ENCODE results near the gene IL1B.

Gene IL1B

DNA sequence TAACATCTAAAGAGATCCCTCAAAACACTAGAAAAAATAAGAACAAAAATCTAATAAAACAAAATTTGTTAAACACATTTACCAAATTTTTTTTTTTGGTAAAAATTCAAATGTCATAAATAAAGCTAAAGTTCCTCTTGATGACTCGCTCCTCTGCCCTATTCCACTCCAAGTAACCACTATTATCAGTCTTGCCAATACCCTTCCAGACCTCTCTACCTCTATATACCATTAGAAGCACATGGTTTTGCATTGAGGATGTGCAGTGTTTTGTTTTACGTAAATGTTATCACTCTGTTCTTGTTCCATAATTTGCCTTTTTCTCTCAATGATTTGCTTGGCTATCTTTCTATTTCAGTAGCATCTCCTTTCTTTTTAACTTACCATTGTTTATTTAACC, 10.9 kb downstream of the IL1B start:
- no peaks in the 10 kb centered on the region for H3K79me2 ChIP-seq (ENCODE audit: insufficient read depth, low read length)
- H3K27ac ChIP-seq (ENCODE audit: low read depth, low read length): no peak overlapping the region
- H4K20me1 ChIP-seq (ENCODE audit: low read depth, low read length): no peaks in the 10 kb centered on the region
- TF ChIP-seq, protein P1, sequence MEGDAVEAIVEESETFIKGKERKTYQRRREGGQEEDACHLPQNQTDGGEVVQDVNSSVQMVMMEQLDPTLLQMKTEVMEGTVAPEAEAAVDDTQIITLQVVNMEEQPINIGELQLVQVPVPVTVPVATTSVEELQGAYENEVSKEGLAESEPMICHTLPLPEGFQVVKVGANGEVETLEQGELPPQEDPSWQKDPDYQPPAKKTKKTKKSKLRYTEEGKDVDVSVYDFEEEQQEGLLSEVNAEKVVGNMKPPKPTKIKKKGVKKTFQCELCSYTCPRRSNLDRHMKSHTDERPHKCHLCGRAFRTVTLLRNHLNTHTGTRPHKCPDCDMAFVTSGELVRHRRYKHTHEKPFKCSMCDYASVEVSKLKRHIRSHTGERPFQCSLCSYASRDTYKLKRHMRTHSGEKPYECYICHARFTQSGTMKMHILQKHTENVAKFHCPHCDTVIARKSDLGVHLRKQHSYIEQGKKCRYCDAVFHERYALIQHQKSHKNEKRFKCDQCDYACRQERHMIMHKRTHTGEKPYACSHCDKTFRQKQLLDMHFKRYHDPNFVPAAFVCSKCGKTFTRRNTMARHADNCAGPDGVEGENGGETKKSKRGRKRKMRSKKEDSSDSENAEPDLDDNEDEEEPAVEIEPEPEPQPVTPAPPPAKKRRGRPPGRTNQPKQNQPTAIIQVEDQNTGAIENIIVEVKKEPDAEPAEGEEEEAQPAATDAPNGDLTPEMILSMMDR (IDR thresholded peaks at IDR 0.05; ENCODE audit: insufficient read depth, low read length, poor library complexity, severe bottlenecking): no peak
- TF ChIP-seq EZH2phosphoT487 (conservative IDR thresholded peaks at IDR 0.05; ENCODE audit: low read length): no peak
- H3K4me3 ChIP-seq (ENCODE audit: insufficient read depth, low read length, poor library complexity, severe bottlenecking): no peak overlapping the region
- no peaks in the 10 kb centered on the region for H3F3A ChIP-seq (ENCODE audit: insufficient read depth)
- no peak overlapping the region for H2AFZ ChIP-seq (ENCODE audit: low read depth, low read length, severe bottlenecking)
- H3K36me3 ChIP-seq (ENCODE audit: low read length): no peaks in the 10 kb centered on the region
- H3K4me2 ChIP-seq (ENCODE audit: low read depth, low read length, poor library complexity, severe bottlenecking): no peak overlapping the region
- no peaks in the 10 kb centered on the region for H3K9me3 ChIP-seq (ENCODE audit: insufficient read depth, low read length)
- no peak overlapping the region for H3K9ac ChIP-seq (ENCODE audit: low read length)
- H3K9me2 ChIP-seq (replicated peaks; ENCODE audit: insufficient read depth, low read length): no peaks in the 10 kb centered on the region
- H3K27me3 ChIP-seq (ENCODE audit: low read length): no peaks in the 10 kb centered on the region

DNA sequence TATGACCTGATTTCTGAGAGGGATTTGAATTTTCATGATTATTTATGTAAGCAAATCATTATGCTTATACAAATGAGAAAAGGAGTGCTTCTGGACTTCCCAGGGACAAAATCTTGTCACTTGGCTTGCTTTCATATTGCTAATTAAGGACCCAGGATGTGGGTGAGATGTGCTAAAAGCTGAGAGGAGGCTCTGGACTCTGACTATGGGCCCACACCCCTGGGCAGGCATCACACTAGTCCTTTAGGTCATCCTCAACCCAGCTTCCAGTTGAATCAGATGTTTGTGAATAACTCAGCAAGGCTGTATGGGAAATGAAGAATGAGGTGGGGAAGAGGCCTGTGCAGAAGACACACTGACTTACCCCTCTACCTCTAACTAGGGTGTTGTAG, 11.9 kb downstream of the IL1B start:
- Histone ChIP-seq H3K9me3 (ENCODE audit: insufficient read depth, low read length) (no peaks in the 10 kb centered on the region), H3F3A (ENCODE audit: insufficient read depth) (no peaks in the 10 kb centered on the region), H3K4me2 (ENCODE audit: low read depth, low read length, poor library complexity, severe bottlenecking) (no peak overlapping the region), H3K9me2 (replicated peaks; ENCODE audit: insufficient read depth, low read length) (no peaks in the 10 kb centered on the region), H3K36me3 (ENCODE audit: low read length) (no peaks in the 10 kb centered on the region), H3K4me3 (ENCODE audit: insufficient read depth, low read length, poor library complexity, severe bottlenecking) (no peak overlapping the region), H3K27ac (ENCODE audit: low read depth, low read length) (no peak overlapping the region), H3K9ac (ENCODE audit: low read length) (no peak overlapping the region), H3K79me2 (ENCODE audit: insufficient read depth, low read length) (no peaks in the 10 kb centered on the region), H4K20me1 (ENCODE audit: low read depth, low read length) (no peaks in the 10 kb centered on the region), H2AFZ (ENCODE audit: low read depth, low read length, severe bottlenecking) (no peak overlapping the region), H3K27me3 (ENCODE audit: low read length) (no peaks in the 10 kb centered on the region)
- no peak for TF ChIP-seq EZH2phosphoT487 (conservative IDR thresholded peaks at IDR 0.05; ENCODE audit: low read length)
- TF ChIP-seq, protein P1 (IDR thresholded peaks at IDR 0.05; ENCODE audit: insufficient read depth, low read length, poor library complexity, severe bottlenecking): no peak

DNA sequence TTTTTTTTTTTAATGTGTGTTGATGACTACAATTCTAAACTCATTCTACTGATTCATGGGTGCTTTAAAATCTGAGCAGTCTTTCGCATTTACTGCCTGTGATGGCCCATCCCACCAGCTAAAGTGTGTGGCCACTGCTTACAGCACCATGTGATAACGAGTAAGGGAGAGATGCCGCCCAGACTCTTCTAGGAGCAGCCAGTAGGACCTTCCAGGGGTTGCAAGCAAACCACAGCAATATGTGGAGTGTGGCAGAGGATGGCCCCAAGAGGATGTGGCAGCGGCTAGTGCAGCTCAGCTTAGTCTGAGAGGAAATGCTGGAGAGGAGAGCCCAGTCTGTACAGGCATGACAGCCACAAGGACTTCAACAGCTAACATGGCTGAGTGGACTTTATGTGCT, 14.9 kb downstream of the IL1B start:
- TF ChIP-seq, protein P1 (IDR thresholded peaks at IDR 0.05; ENCODE audit: insufficient read depth, low read length, poor library complexity, severe bottlenecking): no peak
- no peak for TF ChIP-seq EZH2phosphoT487 (conservative IDR thresholded peaks at IDR 0.05; ENCODE audit: low read length)
- Histone ChIP-seq H3K9ac (ENCODE audit: low read length) (no peak overlapping the region), H3K9me2 (replicated peaks; ENCODE audit: insufficient read depth, low read length) (no peaks in the 10 kb centered on the region), H3K4me2 (ENCODE audit: low read depth, low read length, poor library complexity, severe bottlenecking) (no peak overlapping the region), H3K27me3 (ENCODE audit: low read length) (no peaks in the 10 kb centered on the region), H3K4me3 (ENCODE audit: insufficient read depth, low read length, poor library complexity, severe bottlenecking) (no peak overlapping the region), H2AFZ (ENCODE audit: low read depth, low read length, severe bottlenecking) (no peak overlapping the region), H3K27ac (ENCODE audit: low read depth, low read length) (no peak overlapping the region), H3F3A (ENCODE audit: insufficient read depth) (no peaks in the 10 kb centered on the region), H3K79me2 (ENCODE audit: insufficient read depth, low read length) (no peaks in the 10 kb centered on the region), H3K9me3 (ENCODE audit: insufficient read depth, low read length) (no peaks in the 10 kb centered on the region), H4K20me1 (ENCODE audit: low read depth, low read length) (no peaks in the 10 kb centered on the region), H3K36me3 (ENCODE audit: low read length) (no peaks in the 10 kb centered on the region)

DNA sequence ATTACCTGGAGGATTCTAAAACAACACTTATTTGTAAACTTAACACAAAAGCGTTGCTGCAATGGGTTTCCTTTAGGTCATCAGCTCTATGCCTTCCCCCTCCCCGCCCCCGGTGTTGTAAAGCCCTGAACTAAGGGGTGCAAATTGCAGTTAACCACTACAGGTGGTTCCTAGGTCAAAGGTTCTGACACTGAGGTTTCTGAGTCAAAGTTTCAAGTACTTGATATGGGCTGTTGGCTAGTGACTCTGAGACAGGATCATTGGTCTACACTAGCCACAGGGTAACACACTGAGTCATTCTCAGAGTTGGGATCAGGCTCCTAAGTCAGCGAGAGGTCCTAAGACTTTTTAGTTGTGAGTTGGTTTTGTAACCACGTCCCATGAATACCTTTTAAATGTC, 15.4 kb downstream of the IL1B start:
- H3K4me2 ChIP-seq (ENCODE audit: low read depth, low read length, poor library complexity, severe bottlenecking): no peak overlapping the region
- no peaks in the 10 kb centered on the region for H3F3A ChIP-seq (ENCODE audit: insufficient read depth)
- no peaks in the 10 kb centered on the region for H3K79me2 ChIP-seq (ENCODE audit: insufficient read depth, low read length)
- TF ChIP-seq EZH2phosphoT487 (conservative IDR thresholded peaks at IDR 0.05; ENCODE audit: low read length): no peak
- TF ChIP-seq, protein P1 (IDR thresholded peaks at IDR 0.05; ENCODE audit: insufficient read depth, low read length, poor library complexity, severe bottlenecking): no peak
- no peak overlapping the region for H3K27ac ChIP-seq (ENCODE audit: low read depth, low read length)
- no peaks in the 10 kb centered on the region for H3K9me2 ChIP-seq (replicated peaks; ENCODE audit: insufficient read depth, low read length)
- H3K9ac ChIP-seq (ENCODE audit: low read length): no peak overlapping the region
- no peak overlapping the region for H2AFZ ChIP-seq (ENCODE audit: low read depth, low read length, severe bottlenecking)
- H4K20me1 ChIP-seq (ENCODE audit: low read depth, low read length): no peaks in the 10 kb centered on the region
- no peaks in the 10 kb centered on the region for H3K9me3 ChIP-seq (ENCODE audit: insufficient read depth, low read length)
- no peaks in the 10 kb centered on the region for H3K27me3 ChIP-seq (ENCODE audit: low read length)
- no peaks in the 10 kb centered on the region for H3K36me3 ChIP-seq (ENCODE audit: low read length)
- no peak overlapping the region for H3K4me3 ChIP-seq (ENCODE audit: insufficient read depth, low read length, poor library complexity, severe bottlenecking)
